Sciatic nerve (tissue), 2 donors: ENCODE data around the gene NPAS3. TPM values are rescaled to one million over a fixed set of nuclear protein-coding genes. Genes with fewer than 3 reads are reported as not detected.

Experiments
- ATAC-seq: fragments of 200-7000 bp; cut with Tn5 transposase; one replicate; pipeline ENCODE4 v1.9.1; 2020; ENCODE audit warnings: mild to moderate bottlenecking, moderate library complexity
- DNase-seq: peaks from one replicate; pipeline ENCODE4 v3.0.0-alpha.2; 2020; ENCODE audit warnings: low spot score
- intact Hi-C: fragments of 100-400 bp; cut with DNase I; formaldehyde crosslinking; loops from one replicate; pipeline ENCODE4 v1.14.2; 2022
- total RNA-seq: library from RNA; stranded (reverse); fragmentation: NEBNext Ultra II Directional; extraction: Animal tissue kit (Norgen Biotek cat#: 25700); gene quantifications from one replicate; pipeline ENCODE4 v1.2.1, GENCODE V29; 2021
- donor health status: DM: no; HTN: no; CAD: no.
- donor health status: DM: no; HTN: no; CAD: no.

The NPAS3 gene
- total RNA-seq, 1 donor from 2014 or later: 14.6 TPM

GRCh38 chr14:33715227-33715528 lies 776.5 kb downstream of the NPAS3 start:
- no peak for ATAC-seq
- no peak for DNase-seq
- intact Hi-C loops: no loop called here

GRCh38 chr14:33716921-33717320 lies 778.2 kb downstream of the NPAS3 start:
- DNase-seq: no peak
- intact Hi-C loops: no loop called here
- no peak for ATAC-seq

GRCh38 chr14:33717866-33718265 lies 779.2 kb downstream of the NPAS3 start:
- ATAC-seq (no peak), DNase-seq (no peak)
- intact Hi-C loops: no loop called here

- DNase-seq (no peak), ATAC-seq (no peak)
- intact Hi-C loops: no loop called here
Measured at GRCh38 chr14:33720284-33720787, 781.7 kb downstream of the NPAS3 start.

GRCh38 chr14:33726685-33727084 lies 788.0 kb downstream of the NPAS3 start:
- DNase-seq: no peak
- ATAC-seq: no peak
- intact Hi-C loops: no loop called here

- no peak for ATAC-seq
- no peak for DNase-seq
- intact Hi-C loops: no loop called here
Measured at GRCh38 chr14:33727606-33728005, 788.9 kb downstream of the NPAS3 start.

- intact Hi-C loops: no loop called here
- ATAC-seq (no peak), DNase-seq (no peak)
Measured at GRCh38 chr14:33728010-33728498, 789.4 kb downstream of the NPAS3 start.

- no peak for ATAC-seq
- intact Hi-C loops: no loop called here
- no peak for DNase-seq
Measured at GRCh38 chr14:33730156-33730555, 791.5 kb downstream of the NPAS3 start.

GRCh38 chr14:33732175-33732574 lies 793.5 kb downstream of the NPAS3 start:
- DNase-seq: no peak
- ATAC-seq: no peak
- intact Hi-C loops: no loop called here

GRCh38 chr14:33733310-33733709 lies 794.6 kb downstream of the NPAS3 start:
- ATAC-seq (no peak), DNase-seq (no peak)
- intact Hi-C loops: no loop called here

GRCh38 chr14:33733721-33734120 lies 795.0 kb downstream of the NPAS3 start:
- DNase-seq (no peak), ATAC-seq (no peak)
- intact Hi-C loops: no loop called here

- no peak for DNase-seq
- intact Hi-C loops: no loop called here
- ATAC-seq: no peak
Measured at GRCh38 chr14:33734387-33734786, 795.7 kb downstream of the NPAS3 start.

- intact Hi-C loops: no loop called here
- no peak for DNase-seq
- ATAC-seq: no peak
Measured at GRCh38 chr14:33736299-33736825, 797.7 kb downstream of the NPAS3 start.

- ATAC-seq: no peak
Measured at GRCh38 chr14:33736979-33737378, 798.3 kb downstream of the NPAS3 start.

GRCh38 chr14:33737446-33737845 lies 798.8 kb downstream of the NPAS3 start:
- no peak for ATAC-seq
- intact Hi-C loops: no loop called here
- DNase-seq: no peak

More at GRCh38 chr14:33736979-33737378, 798.3 kb downstream of the NPAS3 start:
- no peak for DNase-seq
- intact Hi-C loops: no loop called here

GRCh38 chr14:33738029-33738428 lies 799.4 kb downstream of the NPAS3 start:
- no peak for DNase-seq
- ATAC-seq: no peak
- intact Hi-C loops: no loop called here

- intact Hi-C loops: no loop called here
- DNase-seq: no peak
- ATAC-seq: no peak
Measured at GRCh38 chr14:33738491-33738890, 799.8 kb downstream of the NPAS3 start.

- intact Hi-C loops: no loop called here
- no peak for DNase-seq
Measured at GRCh38 chr14:33740531-33740930, 801.9 kb downstream of the NPAS3 start.

GRCh38 chr14:33742166-33742565 lies 803.5 kb downstream of the NPAS3 start:
- DNase-seq (no peak), ATAC-seq (no peak)
- intact Hi-C loops: no loop called here

More at GRCh38 chr14:33740531-33740930, 801.9 kb downstream of the NPAS3 start:
- ATAC-seq: no peak

- DNase-seq: no peak
- no peak for ATAC-seq
- intact Hi-C loops: no loop called here
Measured at GRCh38 chr14:33745163-33745562, 806.5 kb downstream of the NPAS3 start.

- ATAC-seq: no peak
- intact Hi-C loops: no loop called here
Measured at GRCh38 chr14:33747749-33748148, 809.1 kb downstream of the NPAS3 start.

More at GRCh38 chr14:33747749-33748148, 809.1 kb downstream of the NPAS3 start:
- no peak for DNase-seq
